Pons (tissue), 1 donor: ENCODE data around the gene HK3.
A peak's percentile ranks its signal among the peaks of the same experiment; 100 is the strongest.

ENCODE experiments used
- DNase-seq: peaks from one replicate; pipeline ENCODE4 v3.0.0-alpha.2; 2016; ENCODE audit warnings: low spot score

The HK3 gene

GRCh38 chr5:176850371-176851245 is 48.5 kb downstream of the HK3 start:
- no peak for DNase-seq

GRCh38 chr5:176849611-176850227 is 49.4 kb downstream of the HK3 start:
- DNase-seq, result no peak

GRCh38 chr5:176848651-176849050 is 50.5 kb downstream of the HK3 start:
- DNase-seq, result no peak

- no peak for DNase-seq
These were observed 51.3 kb downstream of the HK3 start for GRCh38 chr5:176847726-176848290.

GRCh38 chr5:176847148-176847547 is 52.0 kb downstream of the HK3 start:
- DNase-seq, result no peak

- DNase-seq, result no peak
These were observed 52.6 kb downstream of the HK3 start for GRCh38 chr5:176846335-176847140.

GRCh38 chr5:176845392-176845713 is 53.8 kb downstream of the HK3 start:
- DNase-seq, result no peak

- no peak for DNase-seq
These were observed 54.3 kb downstream of the HK3 start for GRCh38 chr5:176844706-176845391.

GRCh38 chr5:176844281-176844680 is 54.9 kb downstream of the HK3 start:
- DNase-seq, result no peak

- no peak for DNase-seq
These were observed 55.5 kb downstream of the HK3 start for GRCh38 chr5:176843673-176844072.

- DNase-seq, result peak; percentile 56
These were observed 61.4 kb downstream of the HK3 start for GRCh38 chr5:176837707-176838115.

- DNase-seq, result no peak
These were observed 62.1 kb downstream of the HK3 start for GRCh38 chr5:176836811-176837706.

- DNase-seq, result no peak
These were observed 63.2 kb downstream of the HK3 start for GRCh38 chr5:176835918-176836317.

GRCh38 chr5:176833286-176833685 is 65.9 kb downstream of the HK3 start:
- DNase-seq, result no peak

- no peak for DNase-seq
These were observed 67.0 kb downstream of the HK3 start for GRCh38 chr5:176832162-176832561.

- DNase-seq, result no peak
These were observed 67.7 kb downstream of the HK3 start for GRCh38 chr5:176831425-176831824.

- DNase-seq, result no peak
These were observed 68.1 kb downstream of the HK3 start for GRCh38 chr5:176830995-176831423.
